Bronchial smooth muscle cell (primary cell): ENCODE data around the gene ALG12. TPM values are rescaled to one million over a fixed set of nuclear protein-coding genes. Genes with fewer than 3 reads are reported as not detected.

Experiments used
- total RNA-seq: library from RNA; depleted of rRNA; stranded (reverse); fragments of >200 nt; gene quantifications from 2 replicates; pipeline ENCODE4 v1.2.1, GENCODE V29; 2014

The ALG12 gene
- total RNA-seq, result 10.6 and 16.8 TPM in 2 replicates

DNA sequence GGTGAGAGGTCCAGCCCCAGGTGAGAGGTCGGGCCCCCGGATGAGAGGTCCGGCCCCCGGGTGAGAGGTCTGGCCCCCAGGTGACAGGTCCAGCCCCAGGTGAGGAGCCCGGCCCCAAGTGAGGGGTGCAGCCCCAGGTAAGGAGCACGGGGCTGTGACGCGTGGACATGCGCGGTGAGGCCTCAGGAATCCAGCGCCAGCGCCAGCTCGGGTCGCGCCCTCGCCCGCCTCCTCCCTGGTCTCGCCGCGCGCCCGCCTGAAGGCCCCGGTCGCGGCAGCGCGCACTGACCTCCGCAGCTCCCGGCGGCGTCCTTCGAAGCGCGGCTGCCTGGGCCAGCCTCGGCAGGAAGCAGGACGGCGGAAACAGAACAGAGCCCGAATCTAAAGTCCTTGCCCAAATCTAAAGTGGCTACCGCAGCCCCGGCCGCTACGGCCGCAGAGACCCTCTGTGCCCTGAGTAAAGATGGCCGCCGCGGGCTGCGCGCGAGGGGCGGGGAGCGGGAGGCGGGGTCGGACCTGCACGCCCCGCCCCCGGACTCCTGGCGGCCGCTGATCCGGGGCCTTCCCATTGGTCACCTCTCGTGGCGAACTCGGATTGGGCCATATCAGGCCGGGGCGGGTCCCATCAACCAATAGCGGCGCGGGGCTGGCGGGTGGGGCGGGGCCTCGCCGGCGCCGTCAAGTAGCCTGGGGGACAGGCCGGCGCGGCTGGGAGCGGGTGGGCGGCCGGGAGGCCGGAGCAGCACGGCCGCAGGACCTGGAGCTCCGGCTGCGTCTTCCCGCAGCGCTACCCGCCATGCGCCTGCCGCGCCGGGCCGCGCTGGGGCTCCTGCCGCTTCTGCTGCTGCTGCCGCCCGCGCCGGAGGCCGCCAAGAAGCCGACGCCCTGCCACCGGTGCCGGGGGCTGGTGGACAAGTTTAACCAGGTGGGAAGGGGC is at the start of gene ALG12, which contains the start of gene CRELD2:
TSS of gene ALG12 (minus strand) at position 465 of the 937 bp plus-strand sequence. CDS start 4,673 bp downstream, outside the sequence.
TSS of gene CRELD2 (plus strand) at position 661 of the 937 bp plus-strand sequence. CDS start at position 797, 136 bp downstream.

DNA sequence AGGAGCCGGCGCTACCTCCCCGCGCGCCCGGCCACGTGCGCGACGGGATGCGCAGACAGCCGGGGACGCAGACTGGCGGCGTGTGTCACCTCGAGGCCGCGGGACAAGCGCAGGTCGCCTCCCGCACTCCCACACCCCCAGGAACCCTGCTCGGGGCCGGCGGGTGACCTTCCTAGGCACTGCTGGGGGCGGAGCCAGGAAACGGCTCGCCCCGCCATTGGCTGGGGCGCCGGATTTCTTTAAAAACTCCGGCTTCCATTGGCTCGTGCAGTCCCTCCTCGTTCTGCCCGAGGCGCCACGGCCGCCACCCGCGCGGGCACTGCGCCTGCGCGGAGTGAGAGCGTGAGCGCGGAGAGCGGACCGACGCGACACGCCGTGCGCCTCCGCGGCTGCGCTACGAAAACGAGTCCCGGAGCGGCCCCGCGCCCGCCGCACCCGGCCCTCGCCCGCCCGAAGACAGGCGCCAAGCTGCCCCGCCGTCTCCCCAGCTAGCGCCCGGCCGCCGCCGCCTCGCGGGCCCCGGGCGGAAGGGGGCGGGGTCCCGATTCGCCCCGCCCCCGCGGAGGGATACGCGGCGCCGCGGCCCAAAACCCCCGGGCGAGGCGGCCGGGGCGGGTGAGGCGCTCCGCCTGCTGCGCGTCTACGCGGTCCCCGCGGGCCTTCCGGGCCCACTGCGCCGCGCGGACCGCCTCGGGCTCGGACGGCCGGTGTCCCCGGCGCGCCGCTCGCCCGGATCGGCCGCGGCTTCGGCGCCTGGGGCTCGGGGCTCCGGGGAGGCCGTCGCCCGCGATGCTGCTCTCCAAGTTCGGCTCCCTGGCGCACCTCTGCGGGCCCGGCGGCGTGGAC is 42.1 kb upstream of the ALG12 start, which contains the start of gene PIM3:
TSS of gene PIM3 (plus strand) at position 614 of the 846 bp plus-strand sequence. CDS start at position 790, 176 bp downstream.

DNA sequence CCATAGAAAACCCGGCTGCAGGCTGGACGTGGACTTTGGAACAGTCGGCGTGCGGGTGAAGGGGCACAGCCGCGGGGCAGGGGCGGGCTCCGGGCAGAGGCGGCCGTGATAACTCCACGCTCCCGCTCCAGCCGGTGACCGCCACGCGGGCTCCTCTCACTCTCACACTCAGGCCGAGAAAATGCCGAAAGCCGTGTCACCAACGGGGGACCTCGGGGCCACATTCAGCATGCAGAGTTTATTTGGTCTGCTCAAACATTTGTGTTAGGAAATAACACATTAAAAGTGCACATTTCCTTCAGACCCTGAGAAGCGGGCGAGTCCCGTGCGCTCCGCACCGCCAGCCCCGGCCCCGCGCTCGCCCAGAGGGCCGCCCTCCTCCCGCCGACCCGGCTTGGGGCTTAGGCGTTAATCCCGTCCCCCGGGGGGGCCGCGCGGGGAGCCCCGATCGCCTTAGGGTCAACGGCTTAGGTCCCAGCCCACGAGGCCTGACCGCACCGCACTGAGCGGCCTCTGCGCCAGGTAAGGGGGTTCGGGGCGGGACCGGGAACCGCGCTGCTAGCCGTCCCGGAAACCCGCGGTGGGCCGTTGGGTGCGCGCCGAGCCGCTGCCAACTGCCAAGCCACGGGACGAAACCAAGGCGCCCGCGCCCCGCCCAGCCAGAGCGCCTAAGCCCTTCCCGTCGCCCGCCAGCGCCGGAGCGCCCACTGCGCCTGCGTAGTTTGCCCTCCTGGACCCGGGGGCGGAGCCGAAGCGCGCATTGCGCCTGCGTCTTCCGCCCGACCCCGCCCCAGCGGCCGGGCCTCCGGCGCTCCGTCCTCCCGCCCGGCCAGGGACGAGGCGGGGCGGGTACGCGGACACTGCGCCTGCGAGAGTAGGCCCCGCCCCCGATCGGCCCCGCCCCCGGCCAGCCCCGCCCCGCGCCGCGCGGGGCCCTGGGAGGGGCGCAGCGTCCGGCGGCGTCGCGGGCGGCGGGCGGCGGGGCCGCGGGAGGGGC is 65.0 kb downstream of the ALG12 start, which contains the start of gene ZBED4:
TSS of gene ZBED4 (plus strand) at position 947 of the 997 bp plus-strand sequence. CDS start 29,819 bp downstream, outside the sequence.

Other genes starting within 250 kb of the ALG12 start
- gene BRD1, start 90.6 kb downstream of the ALG12 start, total RNA-seq, result 17.2 and 20.3 TPM in 2 replicates
- gene ZBED4, start 64.6 kb downstream of the ALG12 start, total RNA-seq, result 3.8 and 4.2 TPM in 2 replicates
- 69.5 and 72.1 TPM in 2 replicates for gene CRELD2, start 196 bp upstream of the ALG12 start, total RNA-seq
- 18.0 and 24.2 TPM in 2 replicates for gene PIM3, start 42.3 kb upstream of the ALG12 start, total RNA-seq
- gene IL17REL, start 94.3 kb upstream of the ALG12 start, total RNA-seq, result not detected in 2 replicates
- gene TTLL8, start 139.9 kb upstream of the ALG12 start, total RNA-seq, result not detected in 2 replicates
- not detected in 2 replicates for gene MLC1, start 167.0 kb upstream of the ALG12 start, total RNA-seq
- 1.1 and 1.5 TPM in 2 replicates for gene MOV10L1, start 171.6 kb upstream of the ALG12 start, total RNA-seq